Testis (tissue), 2 donors: Measurements from ENCODE around the gene EAF1.
"Not testable (repeated sequence)": the region's sequence is repeated elsewhere in the genome, so short reads cannot be mapped to it uniquely, and the experiment has no call there.

Source experiments
- POLR2A ChIP-seq: fragments of 450-650 bp; IDR thresholded peaks from one replicate; pipeline ENCODE4 v1.6.1; 2017; ENCODE audit warnings: antibody characterized with exemption, mild to moderate bottlenecking, moderate library complexity
- TF ChIP-seq, protein P1 (sequence below), 3 experiments: fragments of 450-650 bp in 2 of 3; fragments of 200-600 bp in 1 of 3; sonication (generic) in 1 of 3; IDR thresholded peaks; one replicate each; pipeline ENCODE4 v1.5.1; 2016 to 2019; ENCODE audit warnings: antibody characterized with exemption in 3 of 3, mild to moderate bottlenecking in 2 of 3, moderate library complexity in 1 of 3

DNA sequence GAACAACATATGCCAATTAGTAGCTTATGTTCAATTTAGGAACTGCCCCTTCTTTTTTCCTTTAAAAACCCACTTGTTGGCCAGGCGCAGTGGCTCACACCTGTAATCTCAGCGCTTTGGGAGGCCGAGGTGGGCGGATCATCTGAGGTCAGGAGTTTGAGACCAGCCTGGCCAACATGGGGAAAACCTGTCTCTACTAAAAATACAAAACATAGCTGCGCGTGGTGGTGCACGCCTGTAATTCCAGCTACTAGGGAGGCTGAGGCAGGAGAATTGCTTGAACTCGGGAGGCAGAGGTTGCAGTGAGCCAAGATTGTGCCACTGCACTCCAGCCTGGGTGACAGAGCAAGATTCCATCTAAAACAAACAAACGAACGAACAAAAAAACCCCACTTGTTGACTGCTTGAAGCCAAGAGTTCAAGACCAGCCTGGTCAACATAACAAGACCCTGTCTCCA lies 42.1 kb upstream of the EAF1 start:
- TF ChIP-seq, protein P1, sequence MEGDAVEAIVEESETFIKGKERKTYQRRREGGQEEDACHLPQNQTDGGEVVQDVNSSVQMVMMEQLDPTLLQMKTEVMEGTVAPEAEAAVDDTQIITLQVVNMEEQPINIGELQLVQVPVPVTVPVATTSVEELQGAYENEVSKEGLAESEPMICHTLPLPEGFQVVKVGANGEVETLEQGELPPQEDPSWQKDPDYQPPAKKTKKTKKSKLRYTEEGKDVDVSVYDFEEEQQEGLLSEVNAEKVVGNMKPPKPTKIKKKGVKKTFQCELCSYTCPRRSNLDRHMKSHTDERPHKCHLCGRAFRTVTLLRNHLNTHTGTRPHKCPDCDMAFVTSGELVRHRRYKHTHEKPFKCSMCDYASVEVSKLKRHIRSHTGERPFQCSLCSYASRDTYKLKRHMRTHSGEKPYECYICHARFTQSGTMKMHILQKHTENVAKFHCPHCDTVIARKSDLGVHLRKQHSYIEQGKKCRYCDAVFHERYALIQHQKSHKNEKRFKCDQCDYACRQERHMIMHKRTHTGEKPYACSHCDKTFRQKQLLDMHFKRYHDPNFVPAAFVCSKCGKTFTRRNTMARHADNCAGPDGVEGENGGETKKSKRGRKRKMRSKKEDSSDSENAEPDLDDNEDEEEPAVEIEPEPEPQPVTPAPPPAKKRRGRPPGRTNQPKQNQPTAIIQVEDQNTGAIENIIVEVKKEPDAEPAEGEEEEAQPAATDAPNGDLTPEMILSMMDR (IDR thresholded peaks at IDR 0.05): not testable (repeated sequence)
- not testable (repeated sequence) for TF ChIP-seq POLR2A
